T-helper 1 cell treated with Interleukin-12 subunit alpha and Interleukin-12 subunit beta and Interleukin-4 antibody, amounts not matched to agents 30 μg/mL and 1 μg/mL, for 36 hours (primary cell): ENCODE measurements around the gene PTPRN2.
"Not testable (repeated sequence)": the region's sequence is repeated elsewhere in the genome, so short reads cannot be mapped to it uniquely, and the experiment has no call there.

Experiments used
- H3K27ac Mint-ChIP-seq: one replicate; pipeline ENCODE4 v1.8.0; 2021; ENCODE audit warnings: mild to moderate bottlenecking, mixed read lengths
- H3K27me3 Mint-ChIP-seq: one replicate; pipeline ENCODE4 v1.8.0; 2021; ENCODE audit warnings: low read depth, mixed read lengths
- H3K36me3 Mint-ChIP-seq: one replicate; pipeline ENCODE4 v1.8.0; 2021; ENCODE audit warnings: low read depth, mixed read lengths
- H3K4me1 Mint-ChIP-seq: one replicate; pipeline ENCODE4 v1.8.0; 2021; ENCODE audit warnings: low read depth, mixed read lengths
- H3K4me3 Mint-ChIP-seq: one replicate; pipeline ENCODE4 v1.8.0; 2021; ENCODE audit warnings: mild to moderate bottlenecking, moderate library complexity, mixed read lengths
- H3K9me3 Mint-ChIP-seq: one replicate; pipeline ENCODE4 v1.8.0; 2021; ENCODE audit warnings: mixed read lengths

Gene PTPRN2

GRCh38 chr7:157987906-157988305 is 599.7 kb downstream of the PTPRN2 start:
- Mint-ChIP-seq H3K4me3 (no peak overlapping the region), H3K4me1 (no peaks in the 10 kb centered on the region), H3K9me3 (no peaks in the 10 kb centered on the region), H3K36me3 (no peaks in the 10 kb centered on the region), H3K27ac (no peak overlapping the region), H3K27me3 (no peaks in the 10 kb centered on the region)

DNA sequence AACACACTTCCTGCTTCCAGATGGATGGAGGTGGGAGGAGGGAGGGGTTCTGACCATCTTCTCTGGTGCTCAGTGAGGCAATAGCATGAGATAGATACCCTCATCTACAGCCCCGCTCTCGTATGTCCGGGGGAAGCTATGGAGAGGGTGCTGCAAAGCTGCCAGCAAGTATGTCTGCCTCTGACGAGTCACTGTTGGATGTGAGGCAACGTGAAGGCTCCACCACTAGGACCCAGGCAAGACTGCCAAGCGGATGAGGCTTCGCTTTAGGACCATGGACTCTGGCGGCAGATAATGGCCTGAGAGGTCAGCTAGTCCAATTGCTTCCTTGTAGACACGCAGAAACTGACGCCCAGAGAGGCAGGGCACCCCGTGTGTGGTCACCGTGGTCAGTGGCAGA is 601.6 kb downstream of the PTPRN2 start:
- no peak overlapping the region for H3K27ac Mint-ChIP-seq
- no peak overlapping the region for H3K4me3 Mint-ChIP-seq
- no peaks in the 10 kb centered on the region for H3K9me3 Mint-ChIP-seq

DNA sequence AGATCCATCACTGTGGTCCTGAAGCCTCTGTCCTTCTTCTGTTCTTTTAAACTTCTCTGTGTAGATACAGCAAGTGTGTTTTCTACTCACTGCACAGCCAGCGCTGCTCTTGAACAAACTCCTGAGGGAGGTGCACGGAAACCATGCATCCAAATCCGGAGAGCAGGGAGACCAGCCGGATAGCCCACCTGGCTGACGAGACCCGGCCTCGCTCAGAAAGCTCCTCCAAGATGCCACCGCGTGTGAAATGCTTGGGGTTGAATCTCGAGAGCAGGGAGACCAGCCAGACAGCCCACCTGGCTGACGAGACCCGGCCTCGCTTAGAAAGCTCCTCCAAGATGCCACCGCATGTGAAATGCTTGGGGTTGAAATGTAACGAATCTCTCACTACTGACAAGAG is 602.0 kb downstream of the PTPRN2 start:
- no peaks in the 10 kb centered on the region for H3K9me3 Mint-ChIP-seq
- no peak overlapping the region for H3K27ac Mint-ChIP-seq
- no peaks in the 10 kb centered on the region for H3K27me3 Mint-ChIP-seq
- H3K4me1 Mint-ChIP-seq, result no peaks in the 10 kb centered on the region
- no peaks in the 10 kb centered on the region for H3K36me3 Mint-ChIP-seq
- no peak overlapping the region for H3K4me3 Mint-ChIP-seq

More for the DNA sequence above, 601.6 kb downstream of the PTPRN2 start:
- H3K27me3 Mint-ChIP-seq, result no peaks in the 10 kb centered on the region
- no peaks in the 10 kb centered on the region for H3K4me1 Mint-ChIP-seq
- no peaks in the 10 kb centered on the region for H3K36me3 Mint-ChIP-seq

DNA sequence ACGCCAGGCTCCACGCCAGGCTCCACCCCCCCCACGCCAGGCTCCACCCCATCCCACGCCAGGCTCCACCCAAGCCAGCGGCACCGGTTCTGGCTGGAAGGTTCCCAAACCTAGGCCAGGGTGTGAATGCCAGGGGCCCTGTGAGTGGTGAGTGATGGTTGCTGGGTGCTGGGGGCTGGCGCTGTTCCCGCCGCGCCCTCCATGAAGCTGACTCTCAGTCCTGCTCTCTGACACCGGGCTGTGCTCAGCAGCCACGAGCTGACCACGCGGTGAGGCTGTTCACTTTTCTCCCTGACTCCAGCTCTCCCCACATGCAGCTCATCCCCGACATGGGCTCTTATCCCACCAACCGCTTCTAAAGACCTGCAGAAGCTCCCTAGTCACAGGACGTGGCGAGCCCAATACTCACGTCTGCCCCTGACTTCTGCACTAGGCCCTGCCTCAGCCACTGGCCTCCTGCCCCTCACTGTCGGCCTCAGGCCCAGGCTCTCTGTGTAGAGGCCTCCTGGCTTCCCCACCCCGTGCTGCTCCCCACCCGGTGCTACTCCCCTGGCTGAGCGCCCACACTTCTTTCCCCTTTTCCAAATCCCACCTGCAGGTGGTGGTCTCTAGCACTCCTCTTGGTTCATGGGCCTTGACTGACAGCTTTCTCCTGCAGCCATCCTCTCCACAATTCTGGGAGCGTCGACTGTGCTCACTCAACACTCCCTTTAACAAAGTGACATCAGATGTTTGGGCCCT is 603.0 kb downstream of the PTPRN2 start:
- Mint-ChIP-seq H3K27ac (no peak overlapping the region), H3K4me3 (no peak overlapping the region), H3K27me3 (no peaks in the 10 kb centered on the region), H3K36me3 (no peaks in the 10 kb centered on the region), H3K4me1 (no peaks in the 10 kb centered on the region), H3K9me3 (no peaks in the 10 kb centered on the region)

DNA sequence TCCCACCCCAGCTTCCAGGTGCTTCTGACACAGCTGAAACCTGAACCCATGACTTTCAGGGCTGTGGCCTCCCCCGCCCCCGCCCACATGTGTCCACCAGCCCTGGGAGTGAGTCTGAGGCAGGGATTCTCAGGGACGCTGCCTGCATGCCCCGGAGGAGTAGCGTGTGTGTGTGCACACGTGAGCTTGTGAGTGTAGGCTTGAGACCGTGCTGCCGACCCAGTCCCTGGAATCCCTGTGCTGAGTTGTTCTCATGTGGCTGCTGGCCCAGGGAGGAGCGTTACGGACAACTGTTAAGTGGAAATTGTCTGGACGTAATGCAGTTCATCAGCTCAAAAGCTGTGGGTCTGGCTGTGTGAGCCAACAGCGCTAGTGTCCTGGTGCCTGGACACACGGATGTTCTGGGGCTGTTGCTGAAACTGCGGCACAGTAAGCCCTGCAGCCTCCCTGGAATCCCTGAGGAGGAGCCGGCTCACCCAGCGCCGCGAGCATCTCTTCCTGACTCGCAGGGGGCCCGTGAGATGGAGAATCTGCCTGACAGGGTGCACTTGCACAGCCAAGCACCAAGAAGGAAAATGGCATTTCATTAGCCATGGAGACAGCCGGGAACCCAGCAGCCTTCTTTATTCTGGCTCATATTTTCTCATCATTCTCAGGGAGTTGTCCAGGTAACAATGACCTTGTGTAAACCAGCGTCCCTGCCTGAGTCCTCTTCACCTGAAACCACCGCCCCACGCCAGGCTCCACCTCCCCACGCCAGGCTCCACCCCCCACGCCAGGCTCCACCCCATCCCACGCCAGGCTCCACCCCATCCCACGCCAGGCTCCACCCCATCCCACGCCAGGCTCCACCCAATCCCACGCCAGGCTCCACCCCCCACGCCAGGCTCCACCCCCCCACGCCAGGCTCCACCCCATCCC is 603.9 kb downstream of the PTPRN2 start:
- Mint-ChIP-seq H3K36me3 (no peaks in the 10 kb centered on the region), H3K4me1 (no peaks in the 10 kb centered on the region), H3K4me3 (no peak overlapping the region), H3K27ac (no peak overlapping the region), H3K9me3 (no peaks in the 10 kb centered on the region), H3K27me3 (no peaks in the 10 kb centered on the region)

DNA sequence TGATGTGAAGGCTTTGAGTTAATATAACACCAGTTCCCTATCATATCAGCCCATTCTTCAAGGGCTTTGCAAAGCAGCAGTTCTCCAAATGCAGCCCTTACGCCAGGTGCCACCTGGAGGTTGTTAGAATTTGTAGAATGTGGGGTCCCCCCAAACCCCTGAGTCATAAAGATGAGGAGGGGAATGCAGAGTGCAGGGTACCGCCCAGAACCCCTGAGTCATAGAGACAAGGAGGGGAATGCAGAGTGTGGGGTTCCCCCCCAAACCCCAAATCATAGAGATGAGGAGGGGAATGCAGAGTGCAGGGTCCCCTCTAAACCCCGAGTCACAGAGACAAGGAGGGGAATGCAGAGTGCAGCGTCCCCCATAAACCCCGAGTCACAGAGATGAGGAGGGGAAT is 605.8 kb downstream of the PTPRN2 start:
- H3K36me3 Mint-ChIP-seq, result no peaks in the 10 kb centered on the region
- no peak overlapping the region for H3K27ac Mint-ChIP-seq
- H3K4me3 Mint-ChIP-seq, result no peak overlapping the region
- no peaks in the 10 kb centered on the region for H3K4me1 Mint-ChIP-seq
- H3K27me3 Mint-ChIP-seq, result no peaks in the 10 kb centered on the region
- no peaks in the 10 kb centered on the region for H3K9me3 Mint-ChIP-seq

- H3K36me3 Mint-ChIP-seq, result no peaks in the 10 kb centered on the region
- no peak overlapping the region for H3K27ac Mint-ChIP-seq
- H3K9me3 Mint-ChIP-seq, result peaks cover 3% of the 10 kb centered on the region
- no peaks in the 10 kb centered on the region for H3K4me1 Mint-ChIP-seq
- H3K4me3 Mint-ChIP-seq, result no peak overlapping the region
- H3K27me3 Mint-ChIP-seq, result no peaks in the 10 kb centered on the region
Measured at GRCh38 chr7:157980774-157981173, 606.8 kb downstream of the PTPRN2 start.

GRCh38 chr7:157980341-157980731 is 607.3 kb downstream of the PTPRN2 start:
- H3K27ac Mint-ChIP-seq, H3K27me3 Mint-ChIP-seq, H3K9me3 Mint-ChIP-seq, H3K36me3 Mint-ChIP-seq, H3K4me3 Mint-ChIP-seq, H3K4me1 Mint-ChIP-seq: not testable (repeated sequence)

DNA sequence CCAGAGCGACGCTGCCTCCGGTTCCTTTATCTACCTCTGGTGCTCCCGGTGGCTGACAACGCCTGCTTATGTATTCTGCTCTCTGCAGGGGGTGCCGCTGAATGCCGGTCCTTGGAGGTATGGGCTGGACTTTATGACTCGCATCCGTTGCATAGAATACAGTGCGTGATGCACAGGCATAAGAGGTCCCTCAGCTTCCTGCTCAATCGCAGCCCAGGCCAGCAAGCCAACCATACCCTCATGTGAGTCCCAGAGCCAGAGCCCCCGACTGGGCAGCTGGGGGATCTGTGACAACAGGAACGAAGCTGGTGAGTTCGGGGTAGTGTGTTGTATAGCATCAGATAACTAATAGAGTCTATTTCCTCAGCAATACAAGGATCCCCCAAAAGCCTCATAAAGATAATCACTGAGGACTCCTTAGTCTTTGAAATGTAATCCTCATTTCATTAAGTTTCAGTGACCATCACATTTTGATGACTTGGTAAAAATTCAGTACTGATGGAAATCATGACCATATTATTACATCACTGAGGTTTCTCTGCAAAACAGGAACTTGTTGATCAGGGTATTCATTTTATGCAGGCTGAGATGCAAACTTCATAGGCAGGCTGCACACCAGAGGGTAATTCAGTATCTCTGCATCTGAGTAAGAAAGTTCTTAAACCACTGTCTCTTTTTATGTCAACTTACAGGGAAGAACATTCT is 607.8 kb downstream of the PTPRN2 start:
- Mint-ChIP-seq H3K27ac (no peak overlapping the region), H3K4me3 (no peak overlapping the region), H3K9me3 (peaks cover 11% of the 10 kb centered on the region), H3K4me1 (no peaks in the 10 kb centered on the region), H3K36me3 (no peaks in the 10 kb centered on the region), H3K27me3 (no peaks in the 10 kb centered on the region)

DNA sequence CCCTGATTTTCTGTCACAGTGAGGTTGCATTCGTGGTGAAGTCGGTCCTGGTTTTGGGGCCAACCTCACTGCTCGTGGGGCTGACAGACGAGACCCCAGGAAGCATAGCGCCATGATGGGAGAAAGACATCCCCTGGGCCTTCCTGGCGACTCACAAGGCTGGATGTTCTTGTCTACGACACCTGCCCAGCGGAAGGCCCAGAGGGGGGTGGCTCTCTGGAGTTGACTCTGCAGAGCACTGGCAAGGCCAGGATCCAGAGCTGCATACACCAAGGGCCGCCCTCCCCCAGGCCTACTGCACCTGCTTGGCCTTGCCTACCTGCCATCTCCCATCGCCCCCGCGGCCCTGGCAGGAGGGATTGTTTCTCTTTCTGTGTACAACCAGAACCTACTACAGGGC is 608.9 kb downstream of the PTPRN2 start:
- no peaks in the 10 kb centered on the region for H3K4me1 Mint-ChIP-seq
- no peak overlapping the region for H3K27ac Mint-ChIP-seq
- no peak overlapping the region for H3K4me3 Mint-ChIP-seq
- H3K9me3 Mint-ChIP-seq, result peaks cover 16% of the 10 kb centered on the region
- no peaks in the 10 kb centered on the region for H3K36me3 Mint-ChIP-seq
- H3K27me3 Mint-ChIP-seq, result no peaks in the 10 kb centered on the region

- no peak overlapping the region for H3K4me3 Mint-ChIP-seq
- no peaks in the 10 kb centered on the region for H3K4me1 Mint-ChIP-seq
- H3K27ac Mint-ChIP-seq, result no peak overlapping the region
- peaks cover 21% of the 10 kb centered on the region for H3K9me3 Mint-ChIP-seq
- H3K27me3 Mint-ChIP-seq, result no peaks in the 10 kb centered on the region
- H3K36me3 Mint-ChIP-seq, result no peaks in the 10 kb centered on the region
Measured at GRCh38 chr7:157977717-157978496, 609.7 kb downstream of the PTPRN2 start.

DNA sequence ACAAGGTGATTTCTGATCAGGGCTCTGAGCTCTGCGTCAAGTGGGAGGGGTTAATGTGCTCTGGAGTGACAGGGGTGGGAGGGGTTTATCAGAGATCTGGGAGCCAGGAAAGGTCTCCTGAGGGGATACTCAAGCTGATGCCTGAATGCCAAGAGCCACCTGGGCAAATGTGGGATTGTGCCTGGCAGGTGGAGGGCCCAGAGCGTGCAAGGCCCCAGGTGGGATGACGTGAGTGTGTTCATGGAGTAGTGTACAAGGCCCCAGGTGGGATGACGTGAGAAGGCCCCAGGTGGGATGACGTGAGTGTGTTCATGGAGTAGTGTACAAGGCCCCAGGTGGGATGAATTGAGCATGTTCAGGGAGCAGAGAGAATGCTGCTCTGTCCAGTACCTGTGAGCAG is 610.3 kb downstream of the PTPRN2 start:
- no peaks in the 10 kb centered on the region for H3K4me1 Mint-ChIP-seq
- no peak overlapping the region for H3K27ac Mint-ChIP-seq
- no peaks in the 10 kb centered on the region for H3K36me3 Mint-ChIP-seq
- H3K4me3 Mint-ChIP-seq, result no peak overlapping the region
- H3K27me3 Mint-ChIP-seq, result no peaks in the 10 kb centered on the region
- peaks cover 21% of the 10 kb centered on the region for H3K9me3 Mint-ChIP-seq

GRCh38 chr7:157976406-157976805 is 611.2 kb downstream of the PTPRN2 start:
- H3K4me3 Mint-ChIP-seq, result no peak overlapping the region
- H3K27me3 Mint-ChIP-seq, result no peaks in the 10 kb centered on the region
- H3K36me3 Mint-ChIP-seq, result no peaks in the 10 kb centered on the region
- no peaks in the 10 kb centered on the region for H3K4me1 Mint-ChIP-seq
- no peak overlapping the region for H3K27ac Mint-ChIP-seq
- peaks cover 28% of the 10 kb centered on the region for H3K9me3 Mint-ChIP-seq
